ENCODE data around the gene PRAC1.

Gene PRAC1

DNA sequence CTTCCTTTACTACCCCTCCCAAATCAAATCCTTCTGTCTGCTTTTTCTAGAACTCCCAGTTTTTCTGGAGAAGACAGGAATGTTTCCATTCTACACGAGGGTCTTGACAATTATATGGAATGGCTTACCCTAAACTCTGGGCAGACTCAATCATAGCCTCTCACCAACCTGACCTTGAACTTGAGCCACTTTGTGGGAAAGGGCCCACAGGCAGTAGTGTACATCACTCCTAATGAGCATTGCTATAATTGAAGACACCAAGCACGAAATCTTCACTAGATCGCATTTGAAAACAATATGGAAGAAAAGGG is 7.9 kb upstream of the PRAC1 start:
- TF ChIP-seq, protein P1, sequence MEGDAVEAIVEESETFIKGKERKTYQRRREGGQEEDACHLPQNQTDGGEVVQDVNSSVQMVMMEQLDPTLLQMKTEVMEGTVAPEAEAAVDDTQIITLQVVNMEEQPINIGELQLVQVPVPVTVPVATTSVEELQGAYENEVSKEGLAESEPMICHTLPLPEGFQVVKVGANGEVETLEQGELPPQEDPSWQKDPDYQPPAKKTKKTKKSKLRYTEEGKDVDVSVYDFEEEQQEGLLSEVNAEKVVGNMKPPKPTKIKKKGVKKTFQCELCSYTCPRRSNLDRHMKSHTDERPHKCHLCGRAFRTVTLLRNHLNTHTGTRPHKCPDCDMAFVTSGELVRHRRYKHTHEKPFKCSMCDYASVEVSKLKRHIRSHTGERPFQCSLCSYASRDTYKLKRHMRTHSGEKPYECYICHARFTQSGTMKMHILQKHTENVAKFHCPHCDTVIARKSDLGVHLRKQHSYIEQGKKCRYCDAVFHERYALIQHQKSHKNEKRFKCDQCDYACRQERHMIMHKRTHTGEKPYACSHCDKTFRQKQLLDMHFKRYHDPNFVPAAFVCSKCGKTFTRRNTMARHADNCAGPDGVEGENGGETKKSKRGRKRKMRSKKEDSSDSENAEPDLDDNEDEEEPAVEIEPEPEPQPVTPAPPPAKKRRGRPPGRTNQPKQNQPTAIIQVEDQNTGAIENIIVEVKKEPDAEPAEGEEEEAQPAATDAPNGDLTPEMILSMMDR (IDR thresholded peaks at IDR 0.05; ENCODE audit: low read depth, low read length) = no peak
- no peak overlapping the region for H3K4me3 ChIP-seq (ENCODE audit: low read depth, low read length)
- in situ Hi-C loops (cut with HindIII; ENCODE audit: low sequenced_read_pairs) = no loop called here
- DNase-seq (ENCODE audit: low read depth, low spot score) = no peak

- H3K4me3 ChIP-seq (ENCODE audit: low read depth, low read length) = no peak overlapping the region
- TF ChIP-seq, protein P1 (IDR thresholded peaks at IDR 0.05; ENCODE audit: low read depth, low read length) = no peak
- DNase-seq (ENCODE audit: low read depth, low spot score) = no peak
- in situ Hi-C loops (cut with HindIII; ENCODE audit: low sequenced_read_pairs) = no loop called here
Observed at GRCh38 chr17:48729335-48730239, 7.3 kb upstream of the PRAC1 start.

DNA sequence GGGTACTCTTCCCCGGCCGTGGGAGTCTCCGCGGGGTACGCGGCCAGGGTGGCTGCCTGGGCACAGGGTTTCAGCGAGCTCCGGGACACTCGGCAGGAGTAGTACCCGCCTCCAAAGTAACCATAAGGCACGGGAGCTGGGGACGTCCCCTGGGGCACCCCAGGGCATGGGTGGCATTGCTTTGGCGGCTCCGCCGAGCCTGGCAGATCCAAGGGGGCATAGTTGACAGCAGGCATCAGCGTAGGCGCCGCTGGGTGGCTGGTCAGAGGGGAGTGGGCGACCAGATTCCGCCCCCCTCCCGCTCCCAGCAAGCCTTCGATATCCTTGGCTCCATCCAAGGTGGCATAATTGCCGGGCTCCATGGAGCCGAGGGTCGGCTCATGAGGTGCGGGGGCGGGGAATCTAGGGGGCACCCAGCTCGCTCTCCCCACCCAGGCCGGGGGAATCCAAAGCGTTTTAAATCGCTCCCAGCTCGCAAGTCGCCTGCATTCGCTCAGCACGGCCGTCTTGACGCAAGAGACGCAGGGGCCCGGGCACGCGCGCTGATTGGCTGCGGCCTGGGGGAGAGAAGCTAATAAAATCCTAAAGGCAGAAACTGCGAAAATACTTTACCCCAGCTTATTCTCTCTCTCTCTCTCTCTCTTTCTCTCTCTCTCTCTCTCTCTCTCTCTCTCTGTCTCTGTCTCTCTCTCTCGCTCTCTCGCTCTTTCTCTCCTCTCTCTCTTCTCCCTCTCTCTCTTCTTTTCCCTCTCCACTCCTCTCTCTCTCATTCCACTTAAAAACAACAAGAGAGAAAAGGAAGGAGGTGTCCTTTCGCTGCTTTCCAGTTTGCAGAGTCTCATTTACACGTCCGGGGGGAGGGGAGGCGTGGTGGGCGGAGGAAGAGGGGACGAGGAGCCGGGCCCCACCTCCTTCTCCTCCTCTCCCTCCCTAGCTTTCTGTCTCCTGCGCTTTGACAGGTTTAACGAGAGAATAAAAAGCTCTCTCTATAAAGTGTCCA is 6.2 kb upstream of the PRAC1 start, which contains the start of gene HOXB13:
HOXB13 (minus strand) TSS at position 519 of the 1,000 bp plus-strand sequence; CDS start at position 362, 157 bp downstream.
- TF ChIP-seq, protein P1 (IDR thresholded peaks at IDR 0.05; ENCODE audit: low read depth, low read length) = no peak
- H3K4me3 ChIP-seq (ENCODE audit: low read depth, low read length) = peak within 1 kb of the TSS; percentile 7
- in situ Hi-C loops (cut with HindIII; ENCODE audit: low sequenced_read_pairs) = no loop called here
- no peak for DNase-seq (ENCODE audit: low read depth, low spot score)

DNA sequence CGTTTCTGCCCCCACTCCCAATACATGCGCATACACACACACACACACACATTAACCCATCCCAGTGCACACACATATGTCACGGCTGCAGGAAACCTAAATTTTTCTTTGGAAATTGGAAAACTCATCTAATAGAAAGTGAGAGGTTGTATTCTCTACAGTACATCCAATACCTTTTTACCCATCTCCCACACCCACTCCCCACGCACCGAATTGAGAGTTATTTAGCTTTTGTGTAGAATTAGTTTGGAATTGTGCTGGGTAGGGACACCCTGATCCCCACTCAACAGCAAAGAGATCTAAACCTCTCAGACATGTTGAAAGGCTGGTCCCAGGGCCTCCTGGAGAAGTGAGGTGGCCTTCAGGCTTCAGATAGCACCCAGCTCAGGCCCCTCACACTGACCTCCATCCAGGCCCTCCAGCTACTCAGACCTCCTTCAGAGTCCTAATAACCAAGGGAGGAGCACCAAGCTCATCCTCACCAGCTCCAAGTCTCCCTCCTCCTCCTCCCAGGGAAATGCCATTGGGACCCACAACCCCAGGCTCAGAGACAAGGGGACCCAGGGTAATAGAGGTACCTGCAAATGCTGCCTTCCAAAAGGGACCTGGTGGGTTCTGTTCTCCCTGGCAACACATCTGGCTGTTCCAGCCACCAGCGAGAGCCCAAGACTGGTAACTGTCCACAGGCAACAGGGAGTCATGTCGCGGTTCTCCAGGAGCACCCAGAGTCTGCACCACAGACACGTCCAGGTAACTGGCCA is 5.3 kb upstream of the PRAC1 start:
- in situ Hi-C loops (cut with HindIII; ENCODE audit: low sequenced_read_pairs) = no loop called here
- TF ChIP-seq, protein P1 (IDR thresholded peaks at IDR 0.05; ENCODE audit: low read depth, low read length) = no peak
- DNase-seq (ENCODE audit: low read depth, low spot score) = no peak
- H3K4me3 ChIP-seq (ENCODE audit: low read depth, low read length) = no peak overlapping the region

DNA sequence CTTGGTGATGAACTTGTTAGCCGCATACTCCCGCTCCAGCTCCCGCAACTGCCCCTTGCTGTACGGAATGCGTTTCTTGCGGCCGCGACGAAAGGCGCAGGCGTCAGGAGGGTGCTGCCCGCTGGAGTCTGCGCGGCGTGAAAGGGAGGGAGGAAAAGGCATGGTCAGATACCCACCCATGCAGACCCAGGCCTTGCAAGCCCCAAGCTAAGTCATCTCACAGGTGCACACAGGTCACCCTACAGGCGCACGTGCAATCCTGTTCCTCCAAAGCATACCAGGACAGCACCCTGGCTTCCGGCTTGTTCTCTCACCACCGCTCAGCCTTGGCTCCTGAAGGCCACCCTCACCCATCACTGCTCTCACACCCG is 4.6 kb upstream of the PRAC1 start:
- in situ Hi-C loops (cut with HindIII; ENCODE audit: low sequenced_read_pairs) = no loop called here
- TF ChIP-seq, protein P1 (IDR thresholded peaks at IDR 0.05; ENCODE audit: low read depth, low read length) = no peak
- no peak overlapping the region for H3K4me3 ChIP-seq (ENCODE audit: low read depth, low read length)
- no peak for DNase-seq (ENCODE audit: low read depth, low spot score)

All from astrocyte of the spinal cord (primary cell).